Brain microvascular endothelial cell (primary cell): Measurements from ENCODE around the gene KMT5B.

Experiments used
- DNase-seq: peaks from one replicate; pipeline ENCODE4 v3.0.0-alpha.2; 2020
- H3K27ac ChIP-seq: fragments of 250-450 bp; sonication (Bioruptor Pico); 2 replicates; pipeline ENCODE4 v1.5.1; 2020; ENCODE audit warnings: mild to moderate bottlenecking, moderate library complexity
- H3K27me3 ChIP-seq: fragments of 250-450 bp; sonication (Bioruptor Pico); replicated peaks from 2 replicates; pipeline ENCODE4 v1.5.1; 2020; ENCODE audit warnings: mild to moderate bottlenecking
- H3K36me3 ChIP-seq: fragments of 250-450 bp; sonication (Bioruptor Pico); replicated peaks from 2 replicates; pipeline ENCODE4 v1.5.1; 2020; ENCODE audit warnings: mild to moderate bottlenecking
- H3K4me3 ChIP-seq: 2 replicates; pipeline ENCODE4 v1.5.1; 2011; ENCODE audit warnings: low read depth, mild to moderate bottlenecking, control low read depth, low read length, moderate library complexity
- CTCF ChIP-seq: IDR thresholded peaks from 2 replicates; pipeline ENCODE4 v1.5.1; 2011; ENCODE audit warnings: low read depth, mild to moderate bottlenecking, moderate library complexity, low read length, control low read depth, inconsistent platforms; ENCODE audit errors: missing control alignments
- in situ Hi-C: cut with HindIII; loops from 2 replicates; pipeline ENCODE4 v1.10.0; 2017; ENCODE audit warnings: low sequenced_read_pairs, low pct_ligation_motif_present

The KMT5B gene

GRCh38 chr11:68135161-68135560, 77.9 kb downstream of the KMT5B start:
- DNase-seq: no peak
- in situ Hi-C loops: no loop called here
- Histone ChIP-seq H3K27ac (no peak overlapping the region), H3K27me3 (no peaks in the 10 kb centered on the region), H3K4me3 (no peak overlapping the region), H3K36me3 (no peaks in the 10 kb centered on the region)
- TF ChIP-seq CTCF: no peak

GRCh38 chr11:68133761-68134160, 79.3 kb downstream of the KMT5B start:
- Histone ChIP-seq H3K4me3 (no peak overlapping the region), H3K27ac (no peak overlapping the region), H3K36me3 (no peaks in the 10 kb centered on the region), H3K27me3 (no peaks in the 10 kb centered on the region)
- in situ Hi-C loops: no loop called here
- DNase-seq: no peak
- TF ChIP-seq CTCF: no peak

GRCh38 chr11:68130121-68130520, 83.0 kb downstream of the KMT5B start:
- H3K27me3 ChIP-seq: no peaks in the 10 kb centered on the region
- H3K4me3 ChIP-seq: no peak overlapping the region
- H3K36me3 ChIP-seq: no peaks in the 10 kb centered on the region
- in situ Hi-C loops: no loop called here
- H3K27ac ChIP-seq: no peak overlapping the region
- no peak for TF ChIP-seq CTCF
- no peak for DNase-seq

- Histone ChIP-seq H3K27ac (no peak overlapping the region), H3K4me3 (peak overlapping the region; percentile 44), H3K36me3 (no peaks in the 10 kb centered on the region), H3K27me3 (no peaks in the 10 kb centered on the region)
- peak; percentile 77 for DNase-seq
- in situ Hi-C loops: no loop called here
- no peak for TF ChIP-seq CTCF
These were observed 84.3 kb downstream of the KMT5B start for GRCh38 chr11:68128682-68129327.

- Histone ChIP-seq H3K36me3 (no peaks in the 10 kb centered on the region), H3K27me3 (no peaks in the 10 kb centered on the region), H3K27ac (no peak overlapping the region), H3K4me3 (peak overlapping the region; percentile 44)
- no peak for TF ChIP-seq CTCF
- DNase-seq: no peak
- in situ Hi-C loops: no loop called here
These were observed 85.1 kb downstream of the KMT5B start for GRCh38 chr11:68127714-68128681.
